ENCODE measurements around the gene FCHSD2.
"Not testable (repeated sequence)": the region's sequence is repeated elsewhere in the genome, so short reads cannot be mapped to it uniquely, and the experiment has no call there.

GRCh38 chr11:72827656-72828055 is 314.5 kb downstream of the FCHSD2 start:
- not testable (repeated sequence) for TF ChIP-seq POLR2A (IDR thresholded peaks at IDR 0.05; ENCODE audit: low read depth, low read length); TAF1 (IDR thresholded peaks at IDR 0.05; ENCODE audit: low read depth, low read length); POLR2AphosphoS5 (IDR thresholded peaks at IDR 0.05; ENCODE audit: low read depth, low read length); SPI1 (IDR thresholded peaks at IDR 0.05; ENCODE audit: low read depth, low read length); POU2F2 (IDR thresholded peaks at IDR 0.05; ENCODE audit: low read depth, low read length); PAX5 (IDR thresholded peaks at IDR 0.05; ENCODE audit: insufficient read depth, low read length, severe bottlenecking)

Data from GM12891 (cell line).